ENCODE data around the gene KRTAP10-5.
"Not testable (repeated sequence)": the region's sequence is repeated elsewhere in the genome, so short reads cannot be mapped to it uniquely, and the experiment has no call there.

Gene KRTAP10-5

GRCh38 chr21:44571296-44571695 is 9.1 kb downstream of the KRTAP10-5 start:
- no peak for DNase-seq

- DNase-seq, result no peak
These were observed 10.4 kb downstream of the KRTAP10-5 start for GRCh38 chr21:44569861-44570517.

GRCh38 chr21:44568667-44569556 is 11.5 kb downstream of the KRTAP10-5 start:
- DNase-seq, result no peak

- DNase-seq, result no peak
These were observed 12.1 kb downstream of the KRTAP10-5 start for GRCh38 chr21:44568261-44568660.

GRCh38 chr21:44567481-44568171 is 12.8 kb downstream of the KRTAP10-5 start:
- DNase-seq, result no peak

- DNase-seq, result no peak
These were observed 14.0 kb downstream of the KRTAP10-5 start for GRCh38 chr21:44566403-44566802.

GRCh38 chr21:44564886-44565598 is 15.4 kb downstream of the KRTAP10-5 start:
- no peak for DNase-seq

- DNase-seq, result no peak
These were observed 16.3 kb downstream of the KRTAP10-5 start for GRCh38 chr21:44564099-44564498.

- DNase-seq, result no peak
These were observed 21.7 kb downstream of the KRTAP10-5 start, which contains the start of gene KRTAP10-3 for GRCh38 chr21:44558695-44559094. KRTAP10-3 (minus strand) TSS chr21:44558795; CDS start chr21:44558715, 80 bp downstream.

- not testable (repeated sequence) for DNase-seq
These were observed 22.1 kb downstream of the KRTAP10-5 start for GRCh38 chr21:44558329-44558675.

GRCh38 chr21:44557491-44558328 is 22.7 kb downstream of the KRTAP10-5 start:
- DNase-seq, result no peak

- DNase-seq, result no peak
These were observed 23.5 kb downstream of the KRTAP10-5 start for GRCh38 chr21:44556879-44557278.

- DNase-seq, result no peak
These were observed 25.1 kb downstream of the KRTAP10-5 start for GRCh38 chr21:44555200-44555875.

GRCh38 chr21:44552681-44553080 is 27.7 kb downstream of the KRTAP10-5 start:
- no peak for DNase-seq

- DNase-seq, result no peak
These were observed 28.3 kb downstream of the KRTAP10-5 start for GRCh38 chr21:44552136-44552535.

- no peak for DNase-seq
These were observed 29.0 kb downstream of the KRTAP10-5 start, which contains the start of gene KRTAP10-2 for GRCh38 chr21:44551340-44551961. KRTAP10-2 (minus strand) TSS chr21:44551505; CDS start chr21:44551458, 47 bp downstream.

- DNase-seq, result no peak
These were observed 29.6 kb downstream of the KRTAP10-5 start for GRCh38 chr21:44550807-44551206.

- DNase-seq, result not testable (repeated sequence)
These were observed 30.1 kb downstream of the KRTAP10-5 start for GRCh38 chr21:44550285-44550684.

GRCh38 chr21:44549525-44550211 is 30.7 kb downstream of the KRTAP10-5 start:
- no peak for DNase-seq

- no peak for DNase-seq
These were observed 31.5 kb downstream of the KRTAP10-5 start for GRCh38 chr21:44548922-44549321.
